IMR-90 (cell line): ENCODE results near the gene SCN10A. TPM values are rescaled to one million over a fixed set of nuclear protein-coding genes. Genes with fewer than 3 reads are reported as not detected.

Source experiments
- ATAC-seq: fragments of 200-7000 bp; cut with Tn5 transposase; 2 replicates; pipeline ENCODE4 v1.9.1; 2020; ENCODE audit warnings: low read depth, mild to moderate bottlenecking, moderate library complexity
- BruUV-seq: library from RNA; stranded (reverse); fragments of 400-500 nt; replicated peaks from 2 replicates; lab custom pipeline; 2021; lab: Mats Ljungman, UMichigan
- CTCF ChIA-PET: fragments of 300-600 bp; formaldehyde crosslinking; extraction: SDS; loops from one replicate; lab custom pipeline; 2021; ENCODE audit warnings: antibody characterized with exemption; lab: Yijun Ruan, JAX
- POLR2A ChIA-PET: fragments of 300-600 bp; sonication (Branson Sonifier 250); formaldehyde crosslinking; loops from one replicate; lab custom pipeline; 2022; ENCODE audit warnings: antibody characterized with exemption; ENCODE audit not compliant: unreplicated experiment; lab: Charles Lee
- DNase-seq: peaks from one replicate; pipeline ENCODE4 v3.0.0; 2013
- H2AFZ ChIP-seq: replicated peaks from 2 replicates; pipeline ENCODE3; 2013; ENCODE audit warnings: low read length, mild to moderate bottlenecking; ENCODE audit not compliant: poor library complexity
- H2AK5ac ChIP-seq: 2 replicates; pipeline ENCODE4 v1.6.1; 2013; ENCODE audit warnings: low read depth, low read length, inconsistent platforms
- H2AK9ac ChIP-seq: replicated peaks from 2 replicates; pipeline ENCODE3; 2013; ENCODE audit warnings: mild to moderate bottlenecking, low read depth, low read length, moderate library complexity; ENCODE audit not compliant: poor library complexity
- H2BK120ac ChIP-seq: 2 replicates; pipeline ENCODE4 v1.6.1; 2013; ENCODE audit warnings: low read depth, low read length, inconsistent platforms
- H2BK15ac ChIP-seq: 3 replicates; pipeline ENCODE4 v1.6.1; 2013; ENCODE audit warnings: low read depth, low read length, inconsistent platforms
- H2BK20ac ChIP-seq: 2 replicates; pipeline ENCODE4 v1.6.1; 2013; ENCODE audit warnings: low read depth, mild to moderate bottlenecking, inconsistent platforms, low read length, moderate library complexity
- H2BK5ac ChIP-seq: 2 replicates; pipeline ENCODE4 v1.6.1; 2013; ENCODE audit warnings: mild to moderate bottlenecking, low read depth, low read length, inconsistent platforms; ENCODE audit not compliant: poor library complexity, severe bottlenecking
- H3K14ac ChIP-seq: replicated peaks from 2 replicates; pipeline ENCODE4 v1.6.1; 2013; ENCODE audit warnings: low read depth, low read length, inconsistent platforms
- H3K18ac ChIP-seq: 2 replicates; pipeline ENCODE4 v1.6.1; 2013; ENCODE audit warnings: low read depth, low read length, control low read depth
- H3K23ac ChIP-seq: 2 replicates; pipeline ENCODE4 v1.6.1; 2013; ENCODE audit warnings: low read depth, low read length, inconsistent platforms
- H3K27ac ChIP-seq: 2 replicates; pipeline ENCODE4 v1.5.1; 2013; ENCODE audit warnings: mild to moderate bottlenecking, control low read depth, low read length; ENCODE audit not compliant: insufficient read depth
- H3K27me3 ChIP-seq: 2 replicates; pipeline ENCODE4 v1.6.1; 2013; ENCODE audit warnings: low read length; ENCODE audit not compliant: control insufficient read depth, insufficient read depth
- H3K36me3 ChIP-seq: 2 replicates; pipeline ENCODE4 v1.6.1; 2013; ENCODE audit warnings: low read length, mixed read lengths; ENCODE audit not compliant: control insufficient read depth, insufficient read depth
- H3K4ac ChIP-seq: 2 replicates; pipeline ENCODE4 v1.6.1; 2013; ENCODE audit warnings: low read depth, low read length, inconsistent platforms
- H3K4me1 ChIP-seq: 2 replicates; pipeline ENCODE4 v1.6.1; 2013; ENCODE audit warnings: low read length, mixed read lengths; ENCODE audit not compliant: control insufficient read depth, insufficient read depth
- H3K4me2 ChIP-seq: 2 replicates; pipeline ENCODE4 v1.6.1; 2013; ENCODE audit warnings: low read depth, mild to moderate bottlenecking, control low read depth, low read length, moderate library complexity
- H3K4me3 ChIP-seq: 2 replicates; pipeline ENCODE4 v1.5.1; 2013; ENCODE audit warnings: low read depth, mild to moderate bottlenecking, control low read depth, low read length, moderate library complexity; ENCODE audit not compliant: insufficient read depth
- H3K56ac ChIP-seq: 2 replicates; pipeline ENCODE4 v1.6.1; 2013; ENCODE audit warnings: low read length, inconsistent platforms; ENCODE audit not compliant: insufficient read depth; ENCODE audit errors: extremely low read depth
- H3K79me1 ChIP-seq, 2 experiments: 2 replicates each; pipeline ENCODE4 v1.6.1; 2013; ENCODE audit warnings: low read length in 2 of 2, inconsistent platforms in 1 of 2, low read depth in 1 of 2
- H3K9ac ChIP-seq: 2 replicates; pipeline ENCODE4 v1.6.1; 2013; ENCODE audit warnings: low read depth, low read length, control low read depth
- H3K9me1 ChIP-seq: 2 replicates; pipeline ENCODE4 v1.6.1; 2013; ENCODE audit warnings: low read length, inconsistent platforms; ENCODE audit not compliant: insufficient read depth
- H3K9me3 ChIP-seq: 2 replicates; pipeline ENCODE4 v1.6.1; 2013; ENCODE audit warnings: low read length; ENCODE audit not compliant: control insufficient read depth, insufficient read depth
- H4K20me1 ChIP-seq: 2 replicates; pipeline ENCODE4 v1.6.1; 2013; ENCODE audit warnings: low read length, inconsistent platforms; ENCODE audit not compliant: insufficient read depth
- H4K5ac ChIP-seq: 2 replicates; pipeline ENCODE4 v1.6.1; 2013; ENCODE audit warnings: mild to moderate bottlenecking, low read depth, low read length, control low read depth
- H4K8ac ChIP-seq, 2 experiments: 2 replicates each; pipeline ENCODE4 v1.6.1; 2013; ENCODE audit warnings: low read depth in 2 of 2, low read length in 2 of 2, control low read depth in 1 of 2, inconsistent platforms in 1 of 2
- H4K91ac ChIP-seq: 2 replicates; pipeline ENCODE4 v1.6.1; 2013; ENCODE audit warnings: low read depth, low read length, inconsistent platforms; ENCODE audit not compliant: insufficient read depth
- BHLHE40 ChIP-seq: fragments of 150-350 bp; IDR thresholded peaks from 2 replicates; pipeline ENCODE4 v1.6.1; 2016; ENCODE audit warnings: mild to moderate bottlenecking, low read depth, low read length
- CEBPB ChIP-seq: IDR thresholded peaks from 2 replicates; pipeline ENCODE4 v1.6.1; 2012; ENCODE audit warnings: low read depth, low read length, improper control_type of control experiment
- FOS ChIP-seq: fragments of 150-350 bp; IDR thresholded peaks from 2 replicates; pipeline ENCODE4 v1.6.1; 2016; ENCODE audit warnings: low read depth, low read length
- MAFK ChIP-seq: IDR thresholded peaks from 2 replicates; pipeline ENCODE4 v1.6.1; 2012; ENCODE audit warnings: low read depth, low read length, improper control_type of control experiment
- NFE2L2 ChIP-seq: fragments of 150-350 bp; IDR thresholded peaks from 2 replicates; pipeline ENCODE4 v1.6.1; 2016; ENCODE audit warnings: low read depth, mild to moderate bottlenecking, low read length
- RAD21 ChIP-seq: IDR thresholded peaks from 2 replicates; pipeline ENCODE4 v1.6.1; 2012; ENCODE audit warnings: low read length, improper control_type of control experiment
- RCOR1 ChIP-seq: IDR thresholded peaks from 2 replicates; pipeline ENCODE4 v1.6.1; 2012; ENCODE audit warnings: mild to moderate bottlenecking, low read length, improper control_type of control experiment; ENCODE audit not compliant: insufficient replicate concordance
- RFX5 ChIP-seq: IDR thresholded peaks from 2 replicates; pipeline ENCODE4 v1.8.0; 2012; ENCODE audit warnings: low read depth, mild to moderate bottlenecking, low read length, moderate library complexity
- SMC3 ChIP-seq: fragments of 150-350 bp; IDR thresholded peaks from 2 replicates; pipeline ENCODE4 v1.6.1; 2016; ENCODE audit warnings: low read depth, mild to moderate bottlenecking, antibody characterized with exemption, low read length, moderate library complexity
- WGBS, 2 experiments: methylation state at CpG; one replicate each; pipeline versions ENCODE4 v1.1.5 to v1.1.7; 2013; ENCODE audit warnings: missing lambda C conversion rate in 2 of 2; ENCODE audit not compliant: insufficient read length in 1 of 2; ENCODE audit errors: extremely low coverage in 2 of 2; 5-methylcytosine and 5-hydroxymethylcytosine counted together
- dilution Hi-C: fragments of 300-500 bp; cut with HindIII; formaldehyde crosslinking; loops from one replicate; pipeline ENCODE4 v1.14.3; 2018; ENCODE audit warnings: low sequenced_read_pairs; ENCODE audit not compliant: unreplicated experiment
- in situ Hi-C: fragments of 300-500 bp; cut with MboI; formaldehyde crosslinking; loops from 3 replicates; pipeline ENCODE4 v1.14.3; 2019; ENCODE audit warnings: low sequenced_read_pairs, inconsistent platforms, mixed read lengths
- intact Hi-C: fragments of 100-400 bp; cut with micrococcal nuclease; formaldehyde crosslinking; loops from 2 replicates; pipeline ENCODE4 v1.10.0; 2022
- polyA plus RNA-seq, 3 experiments: library from polyadenylated mRNA; depleted of rRNA; stranded (reverse); fragments of >200 nt; gene quantifications; 2 replicates each; pipeline ENCODE4 v1.2.3, GENCODE V29; 2012; ENCODE audit warnings: low replicate concordance in 1 of 3
- total RNA-seq: library from RNA; depleted of rRNA; stranded (reverse); fragments of >200 nt; gene quantifications from 2 replicates; pipeline ENCODE4 v1.2.3, GENCODE V29; 2012
- TF ChIP-seq, protein P1 (sequence below): conservative IDR thresholded peaks from 2 replicates; pipeline ENCODE4 v1.5.1; 2012; ENCODE audit warnings: mild to moderate bottlenecking, low read depth, low read length, improper control_type of control experiment

Gene SCN10A
- total and polyA plus RNA-seq, 2 of the 4 experiments (the other 2 are of a cell fraction) = not detected

DNA sequence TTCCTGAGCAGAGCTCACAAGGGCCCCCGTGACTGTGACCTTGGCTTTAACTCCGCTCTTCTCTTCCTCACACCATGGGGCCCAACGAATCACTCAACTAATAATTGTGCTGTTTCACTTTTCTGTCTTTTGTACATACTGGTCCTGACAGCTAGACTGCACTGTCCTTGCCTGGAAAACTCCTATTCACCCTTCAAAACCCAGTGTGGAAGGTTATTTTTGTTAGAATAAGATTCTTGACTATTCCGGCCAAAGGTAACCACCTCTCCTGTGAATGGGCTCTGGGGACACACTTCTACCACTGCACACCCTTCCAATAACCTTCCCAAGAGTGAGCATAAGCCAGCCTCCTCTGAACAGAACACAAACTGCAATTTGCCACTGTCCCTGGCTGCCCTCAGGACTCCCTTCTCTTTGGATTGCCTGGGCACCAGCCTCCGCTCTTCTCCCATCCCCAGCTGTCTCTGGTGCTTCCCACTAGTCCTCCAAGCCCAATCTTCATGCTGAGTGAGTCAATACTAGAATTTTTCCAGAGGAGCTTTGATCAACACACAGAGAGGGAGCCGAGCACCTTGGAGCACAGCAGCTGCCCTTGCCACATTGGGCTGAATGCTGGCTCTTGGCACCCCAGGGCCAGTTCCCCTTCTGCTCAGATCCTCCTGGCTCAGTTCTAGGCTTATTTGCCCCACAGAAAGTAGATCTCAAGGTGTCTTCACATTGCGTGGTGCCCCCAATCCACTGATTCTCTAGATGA lies 168.6 kb downstream of the SCN10A start:
- no peak overlapping the region for H3K27ac ChIP-seq
- H4K91ac ChIP-seq = no peak overlapping the region
- DNase-seq (no peak), ATAC-seq (no peak)
- TF ChIP-seq RFX5 = no peak
- TF ChIP-seq RCOR1 = no peak
- TF ChIP-seq MAFK = no peak
- TF ChIP-seq CEBPB = no peak
- no peak for TF ChIP-seq NFE2L2
- TF ChIP-seq RAD21 = no peak
- TF ChIP-seq, protein P1, sequence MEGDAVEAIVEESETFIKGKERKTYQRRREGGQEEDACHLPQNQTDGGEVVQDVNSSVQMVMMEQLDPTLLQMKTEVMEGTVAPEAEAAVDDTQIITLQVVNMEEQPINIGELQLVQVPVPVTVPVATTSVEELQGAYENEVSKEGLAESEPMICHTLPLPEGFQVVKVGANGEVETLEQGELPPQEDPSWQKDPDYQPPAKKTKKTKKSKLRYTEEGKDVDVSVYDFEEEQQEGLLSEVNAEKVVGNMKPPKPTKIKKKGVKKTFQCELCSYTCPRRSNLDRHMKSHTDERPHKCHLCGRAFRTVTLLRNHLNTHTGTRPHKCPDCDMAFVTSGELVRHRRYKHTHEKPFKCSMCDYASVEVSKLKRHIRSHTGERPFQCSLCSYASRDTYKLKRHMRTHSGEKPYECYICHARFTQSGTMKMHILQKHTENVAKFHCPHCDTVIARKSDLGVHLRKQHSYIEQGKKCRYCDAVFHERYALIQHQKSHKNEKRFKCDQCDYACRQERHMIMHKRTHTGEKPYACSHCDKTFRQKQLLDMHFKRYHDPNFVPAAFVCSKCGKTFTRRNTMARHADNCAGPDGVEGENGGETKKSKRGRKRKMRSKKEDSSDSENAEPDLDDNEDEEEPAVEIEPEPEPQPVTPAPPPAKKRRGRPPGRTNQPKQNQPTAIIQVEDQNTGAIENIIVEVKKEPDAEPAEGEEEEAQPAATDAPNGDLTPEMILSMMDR = no peak
- no peak for TF ChIP-seq FOS
- TF ChIP-seq SMC3 = no peak
- TF ChIP-seq BHLHE40 = no peak
- peaks cover 3% of the 10 kb centered on the region; the same call in 1 of the 2 replicates for H3K27me3 ChIP-seq
- H3K4me3 ChIP-seq = no peak overlapping the region
- no peaks in the 10 kb centered on the region; the same call in 1 of the 2 replicates for H3K9me1 ChIP-seq
- CTCF ChIA-PET = interaction anchor here (2.5 kb wide), 1 partner anchor 353 kb away, joined by 9 read pairs; no protein-coding TSS in a partner anchor
- in situ Hi-C loops (loop anchor here (5.0 kb wide), 1 partner anchor 110 kb away; no protein-coding TSS in a partner anchor), intact Hi-C loops (loop anchor here (5.0 kb wide), 1 partner anchor 350 kb away; no protein-coding TSS in a partner anchor), dilution Hi-C loops (no loop called here)
- no peak overlapping the region for H3K4me2 ChIP-seq
- peaks cover 3% of the 10 kb centered on the region for H3K4me1 ChIP-seq
- peak overlapping the region; percentile 58 for H2AK9ac ChIP-seq
- POLR2A ChIA-PET = no interaction called here
- no peak overlapping the region for H3K56ac ChIP-seq
- H4K20me1 ChIP-seq = no peaks in the 10 kb centered on the region
- H2AFZ ChIP-seq = no peak overlapping the region
- no peak overlapping the region for H2BK15ac ChIP-seq
- no peaks in the 10 kb centered on the region for H3K36me3 ChIP-seq
- no peaks in the 10 kb centered on the region for H3K9me3 ChIP-seq
- H3K4ac ChIP-seq = no peak overlapping the region
- BruUV-seq = no TSS peak
- no peak overlapping the region for H4K8ac ChIP-seq
- no peak overlapping the region for H3K23ac ChIP-seq
- H2BK5ac ChIP-seq = no peak overlapping the region
- WGBS, 2 experiments = 86% methylated on average over 2 of the region's 7 CpGs; no CpG with 5 or more reads in 1 of the 2 experiments
- no peak overlapping the region for H2BK120ac ChIP-seq
- no peak overlapping the region for H3K9ac ChIP-seq
- no peak overlapping the region for H2AK5ac ChIP-seq
- H3K79me1 ChIP-seq = peaks cover 0 to 11% of the 10 kb centered on the region in 2 experiments; a peak in 2 of 4 replicates
- H4K5ac ChIP-seq = no peak overlapping the region
- H3K14ac ChIP-seq = no peak overlapping the region
- H3K18ac ChIP-seq = no peak overlapping the region
- H2BK20ac ChIP-seq = no peak overlapping the region
